Loucy (cell line): Measurements from ENCODE around the gene SERGEF.

Source experiments
- H2AFZ ChIP-seq: fragments of 200-600 bp; sonication (generic); 2 replicates; pipeline ENCODE4 v1.6.0; 2016; ENCODE audit warnings: antibody characterized with exemption, mild to moderate bottlenecking, low read length, moderate library complexity
- H3F3A ChIP-seq: fragments of 200-600 bp; 2 replicates; pipeline ENCODE4 v1.6.0; 2016; ENCODE audit warnings: antibody characterized with exemption, low read depth, mild to moderate bottlenecking
- H3K27me3 ChIP-seq: fragments of 200-600 bp; sonication (generic); 2 replicates; pipeline ENCODE4 v1.6.1; 2014; ENCODE audit warnings: low read length, mild to moderate bottlenecking; ENCODE audit not compliant: insufficient read depth, poor library complexity, severe bottlenecking
- H3K36me3 ChIP-seq: fragments of 200-600 bp; sonication (generic); 2 replicates; pipeline ENCODE4 v1.6.1; 2016; ENCODE audit warnings: low read length; ENCODE audit not compliant: insufficient read depth
- H3K4me1 ChIP-seq: fragments of 200-600 bp; sonication (generic); 2 replicates; pipeline ENCODE4 v1.5.1; 2014; ENCODE audit warnings: low read length, mild to moderate bottlenecking; ENCODE audit not compliant: insufficient read depth, poor library complexity, severe bottlenecking
- H3K4me2 ChIP-seq: fragments of 200-600 bp; sonication (generic); 2 replicates; pipeline ENCODE4 v1.6.0; 2014; ENCODE audit warnings: antibody characterized with exemption, low read length, low read depth, mild to moderate bottlenecking; ENCODE audit not compliant: poor library complexity, severe bottlenecking
- H3K4me3 ChIP-seq: fragments of 200-600 bp; sonication (generic); 2 replicates; pipeline ENCODE4 v1.5.1; 2014; ENCODE audit warnings: low read length, mild to moderate bottlenecking, mixed read lengths; ENCODE audit not compliant: poor library complexity, severe bottlenecking
- H3K79me2 ChIP-seq: fragments of 200-600 bp; sonication (generic); 2 replicates; pipeline ENCODE4 v1.6.1; 2014; ENCODE audit warnings: low read length; ENCODE audit not compliant: insufficient read depth
- H3K9ac ChIP-seq: fragments of 200-600 bp; sonication (generic); 2 replicates; pipeline ENCODE4 v1.6.0; 2014; ENCODE audit warnings: mild to moderate bottlenecking, low read depth, low read length, moderate library complexity; ENCODE audit not compliant: poor library complexity, severe bottlenecking
- H3K9me2 ChIP-seq: fragments of 200-600 bp; sonication (generic); replicated peaks from 2 replicates; pipeline ENCODE4 v1.6.1; 2016; ENCODE audit warnings: low read depth, low read length, mixed read lengths
- H3K9me3 ChIP-seq: fragments of 200-600 bp; sonication (generic); 2 replicates; pipeline ENCODE4 v1.6.1; 2014; ENCODE audit warnings: mild to moderate bottlenecking, antibody characterized with exemption, low read length, low read depth; ENCODE audit not compliant: insufficient read depth
- H4K20me1 ChIP-seq: fragments of 200-600 bp; sonication (generic); 2 replicates; pipeline ENCODE4 v1.6.0; 2014; ENCODE audit warnings: antibody characterized with exemption, low read length, mild to moderate bottlenecking; ENCODE audit not compliant: insufficient read depth, poor library complexity, severe bottlenecking
- EZH2phosphoT487 ChIP-seq: fragments of 200-600 bp; IDR thresholded peaks from 2 replicates; pipeline ENCODE4 v1.6.1; 2018; ENCODE audit warnings: antibody characterized with exemption, mild to moderate bottlenecking, moderate library complexity, borderline replicate concordance
- TF ChIP-seq, protein P1 (sequence below): fragments of 200-600 bp; sonication (generic); conservative IDR thresholded peaks from 2 replicates; pipeline ENCODE4 v1.5.1; 2014; ENCODE audit warnings: mild to moderate bottlenecking, antibody characterized with exemption, low read length

Gene SERGEF

DNA sequence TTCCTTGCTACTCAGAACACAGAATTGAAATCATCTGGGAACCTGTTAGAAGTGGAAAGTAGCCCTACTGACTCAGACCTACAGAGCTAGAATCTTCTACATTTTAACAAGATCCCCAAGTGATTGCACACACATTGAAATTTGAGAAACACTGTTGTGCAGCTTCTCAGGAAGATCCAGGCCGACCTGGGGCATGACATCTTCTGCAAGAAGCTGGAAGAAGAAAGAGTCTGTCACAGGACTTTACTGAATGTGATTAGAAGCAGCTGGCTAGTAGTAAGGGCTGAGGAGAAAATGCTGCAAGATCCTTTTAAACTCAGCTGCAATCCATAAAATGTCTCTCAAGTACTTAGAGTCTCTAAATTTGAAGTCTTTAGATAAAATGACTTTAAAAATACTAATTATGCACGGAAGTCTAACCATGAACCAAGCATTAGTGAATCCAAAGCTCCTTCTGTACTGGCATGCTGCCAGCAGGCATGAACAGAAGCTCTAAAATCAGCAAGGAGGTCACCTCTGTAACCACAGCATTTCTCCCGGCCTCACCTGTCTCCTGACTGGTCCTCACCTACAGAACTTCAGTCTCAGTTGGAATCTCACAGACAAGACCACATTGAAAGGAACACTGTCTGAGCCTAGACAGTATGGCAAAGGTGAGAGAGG is 85.0 kb downstream of the SERGEF start:
- Histone ChIP-seq H4K20me1 (no peaks in the 10 kb centered on the region), H3K9ac (no peak overlapping the region), H3K9me3 (no peaks in the 10 kb centered on the region), H3K4me2 (no peak overlapping the region), H3K27me3 (no peaks in the 10 kb centered on the region), H3K79me2 (no peaks in the 10 kb centered on the region), H3K36me3 (peaks cover 13% of the 10 kb centered on the region; the same call in 1 of the 2 replicates), H3K4me1 (no peaks in the 10 kb centered on the region), H3K9me2 (no peaks in the 10 kb centered on the region), H2AFZ (no peak overlapping the region), H3K4me3 (no peak overlapping the region), H3F3A (no peaks in the 10 kb centered on the region)
- TF ChIP-seq, protein P1, sequence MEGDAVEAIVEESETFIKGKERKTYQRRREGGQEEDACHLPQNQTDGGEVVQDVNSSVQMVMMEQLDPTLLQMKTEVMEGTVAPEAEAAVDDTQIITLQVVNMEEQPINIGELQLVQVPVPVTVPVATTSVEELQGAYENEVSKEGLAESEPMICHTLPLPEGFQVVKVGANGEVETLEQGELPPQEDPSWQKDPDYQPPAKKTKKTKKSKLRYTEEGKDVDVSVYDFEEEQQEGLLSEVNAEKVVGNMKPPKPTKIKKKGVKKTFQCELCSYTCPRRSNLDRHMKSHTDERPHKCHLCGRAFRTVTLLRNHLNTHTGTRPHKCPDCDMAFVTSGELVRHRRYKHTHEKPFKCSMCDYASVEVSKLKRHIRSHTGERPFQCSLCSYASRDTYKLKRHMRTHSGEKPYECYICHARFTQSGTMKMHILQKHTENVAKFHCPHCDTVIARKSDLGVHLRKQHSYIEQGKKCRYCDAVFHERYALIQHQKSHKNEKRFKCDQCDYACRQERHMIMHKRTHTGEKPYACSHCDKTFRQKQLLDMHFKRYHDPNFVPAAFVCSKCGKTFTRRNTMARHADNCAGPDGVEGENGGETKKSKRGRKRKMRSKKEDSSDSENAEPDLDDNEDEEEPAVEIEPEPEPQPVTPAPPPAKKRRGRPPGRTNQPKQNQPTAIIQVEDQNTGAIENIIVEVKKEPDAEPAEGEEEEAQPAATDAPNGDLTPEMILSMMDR: no peak
- no peak for TF ChIP-seq EZH2phosphoT487

DNA sequence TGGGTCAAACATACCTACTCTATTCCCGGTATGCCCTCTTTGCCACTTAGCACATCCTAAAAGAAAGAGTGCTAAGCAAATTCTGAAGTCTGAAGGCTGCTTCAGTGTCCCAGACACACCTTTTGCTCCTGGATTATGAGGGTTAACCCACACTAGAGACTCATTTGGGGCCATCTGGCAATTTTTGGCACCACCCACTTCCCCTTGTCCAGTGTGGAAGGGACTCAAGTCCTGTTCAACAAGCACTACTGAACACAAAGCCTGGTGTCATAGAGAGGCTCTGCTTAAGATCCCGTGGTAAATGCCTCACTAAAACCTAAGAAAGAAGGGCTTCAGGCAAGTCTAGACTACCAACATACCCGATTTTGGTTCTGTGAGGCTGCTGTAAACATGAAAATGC is 85.8 kb downstream of the SERGEF start:
- H3K27me3 ChIP-seq: no peaks in the 10 kb centered on the region
- H3F3A ChIP-seq: no peaks in the 10 kb centered on the region
- H3K4me2 ChIP-seq: no peak overlapping the region
- peaks cover 8% of the 10 kb centered on the region for H3K4me1 ChIP-seq
- H3K36me3 ChIP-seq: peaks cover 8% of the 10 kb centered on the region; the same call in 1 of the 2 replicates
- H4K20me1 ChIP-seq: no peaks in the 10 kb centered on the region
- TF ChIP-seq, protein P1: no peak
- no peak for TF ChIP-seq EZH2phosphoT487
- H3K4me3 ChIP-seq: no peak overlapping the region
- H3K79me2 ChIP-seq: no peaks in the 10 kb centered on the region
- H3K9ac ChIP-seq: no peak overlapping the region
- H3K9me2 ChIP-seq: no peaks in the 10 kb centered on the region
- no peaks in the 10 kb centered on the region for H3K9me3 ChIP-seq
- no peak overlapping the region for H2AFZ ChIP-seq

DNA sequence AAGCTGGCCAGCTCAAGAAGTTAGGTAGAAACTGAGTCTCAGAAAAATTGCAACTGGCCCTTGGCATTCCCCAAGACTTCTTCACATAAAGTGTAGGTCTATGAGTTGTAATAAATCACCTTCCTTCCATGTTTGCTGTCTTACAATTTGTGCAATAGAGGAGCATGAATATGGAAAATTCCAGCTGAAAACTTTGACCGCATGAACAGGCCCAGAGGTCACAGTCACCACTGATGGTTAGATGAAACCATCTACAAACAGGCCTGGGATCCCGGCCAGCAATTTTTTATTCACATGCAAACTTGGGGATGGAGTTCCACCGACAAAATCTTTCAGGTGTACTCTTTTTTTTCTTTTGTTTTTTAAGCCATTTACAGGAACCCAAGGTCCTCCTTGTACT is 88.1 kb downstream of the SERGEF start:
- TF ChIP-seq EZH2phosphoT487: no peak
- TF ChIP-seq, protein P1: no peak

More for the DNA sequence above, 88.1 kb downstream of the SERGEF start:
- peaks cover 15% of the 10 kb centered on the region for H3K4me1 ChIP-seq
- H3K36me3 ChIP-seq: peaks cover 8% of the 10 kb centered on the region; the same call in 1 of the 2 replicates
- H3K79me2 ChIP-seq: no peaks in the 10 kb centered on the region
- no peak overlapping the region for H2AFZ ChIP-seq
- no peaks in the 10 kb centered on the region for H3K9me2 ChIP-seq
- no peak overlapping the region for H3K4me2 ChIP-seq
- H3F3A ChIP-seq: no peaks in the 10 kb centered on the region
- no peaks in the 10 kb centered on the region for H4K20me1 ChIP-seq
- H3K9ac ChIP-seq: no peak overlapping the region
- no peaks in the 10 kb centered on the region for H3K9me3 ChIP-seq
- H3K4me3 ChIP-seq: no peak overlapping the region
- no peaks in the 10 kb centered on the region for H3K27me3 ChIP-seq
